NCI-H526 (cell line): ENCODE data around the gene PPP6R1.
"Not testable (repeated sequence)": the region's sequence is repeated elsewhere in the genome, so short reads cannot be mapped to it uniquely, and the experiment has no call there.

Experiments used
- DNase-seq, 2 experiments: peaks; one replicate each; lab custom pipeline; 2025; lab: John Stamatoyannopoulos, UW

The PPP6R1 gene

GRCh38 chr19:55223291-55224037 is 35.4 kb downstream of the PPP6R1 start:
- no peak for DNase-seq

- no peak for DNase-seq
Observed at GRCh38 chr19:55220525-55220924, 38.3 kb downstream of the PPP6R1 start.

GRCh38 chr19:55216461-55217198 is 42.2 kb downstream of the PPP6R1 start:
- peak; percentile 97 to 98 for DNase-seq

GRCh38 chr19:55213547-55213946 is 45.3 kb downstream of the PPP6R1 start:
- no peak for DNase-seq

GRCh38 chr19:55212447-55212846 is 46.4 kb downstream of the PPP6R1 start:
- no peak for DNase-seq

- DNase-seq: peak in 1 of 2 experiments; percentile 43
Observed at GRCh38 chr19:55209693-55210472, 48.9 kb downstream of the PPP6R1 start.

GRCh38 chr19:55208880-55209692 is 49.7 kb downstream of the PPP6R1 start, which contains the start of gene PTPRH:
PTPRH (minus strand) TSS chr19:55209501; CDS start chr19:55209433, 68 bp downstream.
- DNase-seq: no peak

GRCh38 chr19:55206664-55207500 is 51.9 kb downstream of the PPP6R1 start:
- no peak for DNase-seq

GRCh38 chr19:55202199-55202598 is 56.6 kb downstream of the PPP6R1 start:
- DNase-seq: not testable (repeated sequence)

GRCh38 chr19:55199620-55200204 is 59.1 kb downstream of the PPP6R1 start:
- DNase-seq: no peak

- no peak for DNase-seq
Observed at GRCh38 chr19:55198651-55199050, 60.2 kb downstream of the PPP6R1 start.

GRCh38 chr19:55197528-55197927 is 61.3 kb downstream of the PPP6R1 start:
- peak; percentile 24 to 53 for DNase-seq

GRCh38 chr19:55196803-55197202 is 62.0 kb downstream of the PPP6R1 start:
- peak; percentile 50 to 51 for DNase-seq

GRCh38 chr19:55193481-55193880 is 65.3 kb downstream of the PPP6R1 start:
- DNase-seq: no peak

GRCh38 chr19:55189403-55189835 is 69.4 kb downstream of the PPP6R1 start:
- DNase-seq: no peak

GRCh38 chr19:55188625-55189024 is 70.2 kb downstream of the PPP6R1 start:
- no peak for DNase-seq

- DNase-seq: no peak
Observed at GRCh38 chr19:55186080-55186479, 72.7 kb downstream of the PPP6R1 start.

GRCh38 chr19:55181740-55182139 is 77.1 kb downstream of the PPP6R1 start:
- no peak for DNase-seq
